Measurements from ENCODE around the gene DLG2. TPM values are rescaled to one million over a fixed set of nuclear protein-coding genes. Genes with fewer than 3 reads are reported as not detected.

Gene DLG2
- total RNA-seq, 4 donors from 2014 or later, result 7.3 to 14.1 (median 11.1) TPM

DNA sequence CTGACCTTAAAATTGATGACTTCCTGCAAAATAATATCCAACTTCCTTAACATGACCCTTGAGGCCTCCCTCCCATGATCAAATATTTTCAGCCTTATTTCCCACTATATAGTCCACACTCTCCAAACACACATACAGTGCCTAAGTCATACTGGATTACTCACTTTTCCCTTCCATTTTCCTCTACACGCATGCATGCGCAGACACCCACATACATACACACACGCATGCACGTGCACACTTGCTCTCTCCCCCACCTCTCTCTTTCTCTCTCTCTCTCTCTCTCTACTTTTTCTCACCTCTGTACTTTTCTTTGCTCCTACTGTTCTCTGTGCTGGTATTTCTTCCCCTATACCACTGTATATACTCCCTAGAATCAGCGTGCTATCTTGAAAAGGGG, 28.1 kb downstream of the DLG2 start:
- Histone ChIP-seq H3K27ac (replicated peaks in 1 of 4) (no peak overlapping the region), H3K9me3 (no peaks in the 10 kb centered on the region), H3K27me3 (no peaks in the 10 kb centered on the region), H3K4me3 (no peak overlapping the region), H3K4me1 (no peaks in the 10 kb centered on the region), H3K36me3 (no peaks in the 10 kb centered on the region)
- WGBS, result 69% methylated on average over 5 of the region's 5 CpGs
- intact Hi-C loops (cut with DNase I), result loop anchor here (5.0 to 10.0 kb wide), 3 partner anchors 63 to 616 kb away; partner anchors contain the start of gene CCDC83
- DNase-seq (ENCODE audit: extremely low spot score), result no peak
- TF ChIP-seq EP300 (IDR thresholded peaks at IDR 0.05), result no peak
- TF ChIP-seq, protein P1, sequence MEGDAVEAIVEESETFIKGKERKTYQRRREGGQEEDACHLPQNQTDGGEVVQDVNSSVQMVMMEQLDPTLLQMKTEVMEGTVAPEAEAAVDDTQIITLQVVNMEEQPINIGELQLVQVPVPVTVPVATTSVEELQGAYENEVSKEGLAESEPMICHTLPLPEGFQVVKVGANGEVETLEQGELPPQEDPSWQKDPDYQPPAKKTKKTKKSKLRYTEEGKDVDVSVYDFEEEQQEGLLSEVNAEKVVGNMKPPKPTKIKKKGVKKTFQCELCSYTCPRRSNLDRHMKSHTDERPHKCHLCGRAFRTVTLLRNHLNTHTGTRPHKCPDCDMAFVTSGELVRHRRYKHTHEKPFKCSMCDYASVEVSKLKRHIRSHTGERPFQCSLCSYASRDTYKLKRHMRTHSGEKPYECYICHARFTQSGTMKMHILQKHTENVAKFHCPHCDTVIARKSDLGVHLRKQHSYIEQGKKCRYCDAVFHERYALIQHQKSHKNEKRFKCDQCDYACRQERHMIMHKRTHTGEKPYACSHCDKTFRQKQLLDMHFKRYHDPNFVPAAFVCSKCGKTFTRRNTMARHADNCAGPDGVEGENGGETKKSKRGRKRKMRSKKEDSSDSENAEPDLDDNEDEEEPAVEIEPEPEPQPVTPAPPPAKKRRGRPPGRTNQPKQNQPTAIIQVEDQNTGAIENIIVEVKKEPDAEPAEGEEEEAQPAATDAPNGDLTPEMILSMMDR (IDR thresholded peaks at IDR 0.05), result no peak
- no peak for TF ChIP-seq POLR2AphosphoS5 (IDR thresholded peaks at IDR 0.05)
- no peak for TF ChIP-seq POLR2A (IDR thresholded peaks at IDR 0.05; ENCODE audit: low read depth)

DNA sequence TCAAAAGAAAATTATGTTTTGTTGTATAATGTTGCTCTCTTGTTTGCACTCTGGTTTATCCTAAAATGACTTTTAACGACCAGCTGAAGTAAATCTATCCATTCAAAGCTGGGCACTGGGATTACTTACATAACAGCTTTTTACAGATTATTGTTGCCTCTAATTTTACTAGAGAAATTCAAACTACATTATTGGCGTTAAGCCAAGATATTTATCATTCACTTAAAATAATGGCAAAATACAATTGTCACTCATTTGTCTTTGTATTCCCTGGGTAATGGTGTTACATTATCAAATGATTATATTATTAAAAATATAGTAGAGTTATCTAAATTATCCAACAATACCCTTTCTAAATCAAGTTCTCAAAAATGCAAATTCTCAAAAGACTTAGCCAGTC, 30.3 kb downstream of the DLG2 start:
- TF ChIP-seq POLR2A (IDR thresholded peaks at IDR 0.05; ENCODE audit: low read depth) (no peak), POLR2AphosphoS5 (IDR thresholded peaks at IDR 0.05) (no peak), EP300 (IDR thresholded peaks at IDR 0.05) (no peak)
- TF ChIP-seq, protein P1 (IDR thresholded peaks at IDR 0.05), result no peak
- 72% methylated on average over 2 of the region's 2 CpGs for WGBS
- no peak for DNase-seq (ENCODE audit: extremely low spot score)
- Histone ChIP-seq H3K4me1 (no peaks in the 10 kb centered on the region), H3K4me3 (no peak overlapping the region), H3K36me3 (no peaks in the 10 kb centered on the region), H3K9me3 (no peaks in the 10 kb centered on the region), H3K27ac (replicated peaks in 1 of 4) (no peak overlapping the region), H3K27me3 (no peaks in the 10 kb centered on the region)
- intact Hi-C loops (cut with DNase I), result loop anchor here (5.0 to 10.0 kb wide), 3 partner anchors 65 to 618 kb away; partner anchors contain the start of gene CCDC83

DNA sequence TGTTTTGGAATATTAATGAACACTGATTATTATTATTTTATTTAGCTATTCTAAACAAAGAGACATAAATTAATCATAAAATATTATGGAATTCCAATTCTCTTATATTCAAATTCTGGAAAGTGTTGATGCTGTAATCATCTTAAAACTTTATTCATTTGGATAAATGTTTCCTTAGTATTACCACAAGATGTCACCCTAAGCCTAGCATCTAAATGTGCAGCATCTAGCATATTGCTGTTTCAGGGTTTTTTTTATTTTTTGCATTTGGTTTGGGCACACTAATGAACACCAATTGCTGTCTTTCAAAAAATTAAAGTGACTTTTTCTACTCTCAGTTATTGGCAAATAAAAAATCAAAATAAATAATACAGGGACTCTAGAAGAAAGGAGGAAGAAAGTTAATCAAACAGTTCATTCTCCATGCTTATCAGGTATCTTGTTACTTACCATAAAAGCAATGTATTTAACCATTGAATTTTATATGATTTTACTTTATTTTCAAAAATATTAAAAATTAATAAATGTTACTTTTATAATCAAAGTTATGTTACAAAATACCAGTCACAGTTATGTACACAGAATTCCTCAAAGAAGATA, 31.8 kb downstream of the DLG2 start:
- Histone ChIP-seq H3K27me3 (no peaks in the 10 kb centered on the region), H3K9me3 (no peaks in the 10 kb centered on the region), H3K4me1 (no peaks in the 10 kb centered on the region), H3K27ac (replicated peaks in 1 of 4) (no peak overlapping the region), H3K36me3 (no peaks in the 10 kb centered on the region), H3K4me3 (no peak overlapping the region)
- intact Hi-C loops (cut with DNase I), result loop anchor here (5.0 to 10.0 kb wide), 3 partner anchors 67 to 619 kb away; partner anchors contain the start of gene CCDC83
- DNase-seq (ENCODE audit: extremely low spot score), result no peak
- TF ChIP-seq EP300 (IDR thresholded peaks at IDR 0.05) (no peak), POLR2AphosphoS5 (IDR thresholded peaks at IDR 0.05) (no peak), POLR2A (IDR thresholded peaks at IDR 0.05; ENCODE audit: low read depth) (no peak)
- TF ChIP-seq, protein P1 (IDR thresholded peaks at IDR 0.05), result peak; percentile 52 to 61 (median 58)

DNA sequence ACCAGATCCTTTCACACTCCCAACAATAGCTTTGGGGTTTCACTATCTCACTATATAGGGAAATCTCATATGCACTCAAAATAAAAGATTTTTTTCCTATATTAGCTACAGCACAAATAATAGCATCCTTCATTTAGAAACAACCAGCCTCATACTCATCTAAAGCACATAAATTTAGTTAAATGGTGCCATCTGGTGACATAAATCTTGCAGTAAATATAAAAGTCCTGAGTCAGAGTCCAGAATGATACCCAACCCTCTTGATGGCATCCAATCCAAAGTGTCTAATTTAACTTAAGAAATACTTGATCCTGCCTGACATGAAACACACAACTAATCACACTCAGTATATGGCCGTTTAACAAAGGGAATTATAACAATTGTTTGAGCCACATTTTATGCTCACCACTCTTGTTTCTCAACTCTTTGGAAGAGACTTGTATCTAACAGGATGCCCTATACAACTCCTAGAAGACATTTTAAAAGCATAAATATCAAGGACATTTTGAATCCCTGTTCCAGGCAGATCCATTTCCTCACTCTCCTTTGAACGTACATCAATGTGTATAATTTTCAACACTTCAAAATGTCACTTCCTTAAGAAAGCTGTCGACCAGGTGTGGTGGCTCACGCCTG, 36.2 kb downstream of the DLG2 start:
- intact Hi-C loops (cut with DNase I), result loop anchor here (10.0 kb wide), 2 partner anchors 264 to 624 kb away; partner anchors contain the start of gene CCDC83
- no peaks in the 10 kb centered on the region for H3K27me3 ChIP-seq
- no peak overlapping the region for H3K27ac ChIP-seq (replicated peaks in 1 of 4)
- H3K4me1 ChIP-seq, result no peaks in the 10 kb centered on the region
- no peaks in the 10 kb centered on the region for H3K9me3 ChIP-seq
- peaks cover 0 to 3% (median 0%) of the 10 kb centered on the region in 4 donors for H3K36me3 ChIP-seq
- WGBS, result 76% methylated on average over 4 of the region's 4 CpGs
- no peak overlapping the region for H3K4me3 ChIP-seq
- TF ChIP-seq POLR2A (IDR thresholded peaks at IDR 0.05; ENCODE audit: low read depth), result no peak
- TF ChIP-seq EP300 (IDR thresholded peaks at IDR 0.05), result no peak
- TF ChIP-seq, protein P1 (IDR thresholded peaks at IDR 0.05), result no peak
- TF ChIP-seq POLR2AphosphoS5 (IDR thresholded peaks at IDR 0.05), result no peak
- no peak for DNase-seq (ENCODE audit: extremely low spot score)
